DOHH2 (cell line): ENCODE data around the gene ZFAND4.

Experiments
- CTCF ChIP-seq: fragments of 200-600 bp; sonication (generic); IDR thresholded peaks from one replicate; pipeline ENCODE4 v1.5.1; 2014; ENCODE audit warnings: antibody characterized with exemption, mild to moderate bottlenecking, low read depth, low read length; ENCODE audit not compliant: poor library complexity, severe bottlenecking
- EZH2phosphoT487 ChIP-seq: fragments of 200-600 bp; sonication (generic); IDR thresholded peaks from 2 replicates; pipeline ENCODE4 v1.6.1; 2017; ENCODE audit warnings: borderline replicate concordance, mild to moderate bottlenecking, antibody characterized with exemption, low read length, moderate library complexity, mixed read lengths

GRCh38 chr10:45607276-45607675, 65.3 kb downstream of the ZFAND4 start:
- TF ChIP-seq CTCF, result no peak
- no peak for TF ChIP-seq EZH2phosphoT487
